Measurements from ENCODE around the gene BRAF. TPM values are rescaled to one million over a fixed set of nuclear protein-coding genes. Genes with fewer than 3 reads are reported as not detected.

Gene BRAF
- total and polyA plus RNA-seq, 2 of the 8 experiments (the other 6 are each of a cell fraction or from before 2014, with no cell fraction given) = 11.4 to 32.6 TPM

GRCh38 chr7:140902303-140902953, 22.3 kb downstream of the BRAF start:
- no peak overlapping the region for H4K91ac ChIP-seq (replicated peaks; ENCODE audit: insufficient read length, low read length)
- WGBS, 2 experiments (ENCODE audit: extremely low coverage in 1 of 2, insufficient coverage in 1 of 2, insufficient read length in 1 of 2, insufficient replicate concordance in 2 of 2, low coverage in 1 of 2, low lambda C conversion rate in 2 of 2, missing lambda C conversion rate in 1 of 2) = 96% methylated on average over 2 of the region's 2 CpGs; no CpG with 5 or more reads in 1 of the 2 experiments

More at GRCh38 chr7:140902303-140902953, 22.3 kb downstream of the BRAF start:
- Histone ChIP-seq H3K27ac (ENCODE audit: low read depth, low read length) (no peak overlapping the region), H2BK15ac (ENCODE audit: low read length) (no peak overlapping the region), H2AFZ (ENCODE audit: low read length) (no peak overlapping the region), H2BK12ac (ENCODE audit: low read depth, low read length) (no peak overlapping the region), H3K36me3 (ENCODE audit: control insufficient read depth in 2 of 4, insufficient read depth in 4 of 4, low read length in 3 of 4) (peaks cover 0 to 4% (median 0%) of the 10 kb centered on the region in 4 experiments; a peak in 1 of 8 replicates), H4K20me1 (replicated peaks in 1 of 2; ENCODE audit: control insufficient read depth in 1 of 2, insufficient read depth in 2 of 2, low read length in 2 of 2) (peaks cover 2 to 6% of the 10 kb centered on the region in 2 experiments), H2BK5ac (ENCODE audit: low read depth, low read length) (no peak overlapping the region), H3K9me3 (ENCODE audit: insufficient read depth in 2 of 2, low read depth in 1 of 2, low read length in 1 of 2) (peaks cover 0 to 6% of the 10 kb centered on the region in 2 experiments; a peak in 2 of 4 replicates), H3K4me1 (replicated peaks in 1 of 4; ENCODE audit: control insufficient read depth in 3 of 4, insufficient read depth in 4 of 4, low read length in 3 of 4) (peaks cover 0 to 7% (median 2%) of the 10 kb centered on the region in 4 experiments; a peak in 2 of 7 replicates), H3K9ac (replicated peaks in 1 of 4; ENCODE audit: extremely low read depth in 1 of 4, low read depth in 3 of 4, low read length in 3 of 4) (no peak overlapping the region), H3K79me2 (ENCODE audit: control insufficient read depth in 1 of 2, insufficient read depth in 2 of 2, low read length in 2 of 2) (peaks cover 0 to 84% of the 10 kb centered on the region in 2 experiments; a peak in 2 of 4 replicates), H3K18ac (ENCODE audit: extremely low read depth, low read length) (no peak overlapping the region), H3K4ac (replicated peaks; ENCODE audit: insufficient read length, low read depth, low read length) (no peak overlapping the region), H4K5ac (ENCODE audit: insufficient read length, low read depth, low read length) (no peak overlapping the region), H3K4me2 (ENCODE audit: insufficient read depth in 1 of 2, low read depth in 2 of 2, low read length in 2 of 2) (no peak overlapping the region), H2BK20ac (ENCODE audit: low read length) (no peak overlapping the region), H3K23me2 (ENCODE audit: low read depth, low read length) (no peaks in the 10 kb centered on the region), H3K79me1 (ENCODE audit: low read depth, low read length) (peaks cover 6% of the 10 kb centered on the region; the same call in 1 of the 2 replicates), H3K4me3 (ENCODE audit: extremely low read depth in 1 of 4, insufficient read depth in 2 of 4, low read depth in 3 of 4, low read length in 4 of 4) (no peak overlapping the region), H4K8ac (ENCODE audit: extremely low read depth, insufficient read depth, low read length) (no peak overlapping the region), H3K56ac (replicated peaks; ENCODE audit: insufficient read length, low read depth, low read length) (no peak overlapping the region), H3K14ac (ENCODE audit: insufficient read length) (no peak overlapping the region), H3K23ac (ENCODE audit: insufficient read length) (no peak overlapping the region), H2AK5ac (ENCODE audit: low read depth, low read length) (no peak overlapping the region), H3K27me3 (replicated peaks in 1 of 4; ENCODE audit: control insufficient read depth in 3 of 4, extremely low read depth in 1 of 4, insufficient read depth in 3 of 4, low read length in 3 of 4) (no peaks in the 10 kb centered on the region), H2BK120ac (replicated peaks; ENCODE audit: low read depth, low read length) (no peak overlapping the region)
- TF ChIP-seq USF2 (IDR thresholded peaks at IDR 0.05; ENCODE audit: low read length) = no peak
- no peak for TF ChIP-seq SRF (IDR thresholded peaks at IDR 0.05; ENCODE audit: low read depth, low read length)
- TF ChIP-seq CREB1 (IDR thresholded peaks at IDR 0.05) = no peak
- TF ChIP-seq POU5F1 (IDR thresholded peaks at IDR 0.05; ENCODE audit: low read depth, low read length) = no peak
- no peak for TF ChIP-seq GTF2F1 (IDR thresholded peaks at IDR 0.05; ENCODE audit: borderline replicate concordance, low read depth, low read length)
- no peak for TF ChIP-seq BACH1 (IDR thresholded peaks at IDR 0.05; ENCODE audit: low read length)
- TF ChIP-seq BCL11A (IDR thresholded peaks at IDR 0.05; ENCODE audit: low read depth in 2 of 2, low read length in 2 of 2) = no peak
- no peak for TF ChIP-seq YY1 (IDR thresholded peaks at IDR 0.05; ENCODE audit: low read depth, low read length)
- ChIA-PET POLR2A (ENCODE audit: partially characterized antibody) (no interaction called here), CTCF (ENCODE audit: partially characterized antibody) (interaction anchor here (1.2 kb wide), 1 partner anchor 91 kb away, joined by 4 read pairs; no protein-coding TSS in a partner anchor)
- FAIRE-seq = no peak
- no peak for DNase-seq (ENCODE audit: low read depth in 1 of 2, low spot score in 2 of 2)
